K562 (cell line): ENCODE results near the gene PFKL. TPM values are rescaled to one million over a fixed set of nuclear protein-coding genes. Genes with fewer than 3 reads are reported as not detected.

Experiments
- ATAC-seq: fragments of 200-7000 bp; cut with Tn5 transposase; 3 replicates; pipeline ENCODE4 v1.9.1; 2020; ENCODE audit warnings: moderate library complexity
- BruUV-seq: library from RNA; stranded (reverse); fragments of 400-500 nt; replicated peaks from 2 replicates; lab custom pipeline; 2021; lab: Mats Ljungman, UMichigan
- CTCF ChIA-PET: fragments of 300-600 bp; formaldehyde crosslinking; extraction: SDS; loops from one replicate; lab custom pipeline; 2021; ENCODE audit warnings: low intra/inter-chr PET ratio; lab: Yijun Ruan, JAX
- POLR2A ChIA-PET: fragments of 300-600, 350-650 bp; sonication (Branson Sonifier 250); formaldehyde crosslinking; extraction: SDS; loops from one replicate; lab custom pipeline; 2021; ENCODE audit warnings: antibody characterized with exemption, inconsistent platforms; lab: Yijun Ruan, JAX
- DNase-seq, 4 experiments: peaks; one replicate each; pipeline versions ENCODE4 v3.0.0 to v3.0.0-alpha.2; 2011 to 2018; ENCODE audit warnings: low spot score in 3 of 4, mixed read lengths in 3 of 4; ENCODE audit errors: extremely low read depth in 1 of 4
- FAIRE-seq: peaks from 2 replicates; lab custom pipeline; 2011; peaks lifted over from hg19 to GRCh38; lab: Jason Lieb, UNC
- H2AFZ ChIP-seq: 2 replicates; pipeline ENCODE4 v1.6.0; 2011; ENCODE audit warnings: low read depth, low read length, control low read depth, inconsistent platforms
- H3K27ac ChIP-seq: fragments of 200-600 bp; 3 replicates; pipeline ENCODE4 v1.8.0; 2011; ENCODE audit warnings: low read depth, mild to moderate bottlenecking, control low read depth, inconsistent platforms, low read length, moderate library complexity, mixed read lengths; ENCODE audit errors: extremely low read depth
- H3K27me3 ChIP-seq, 2 experiments: fragments of 300-600 bp in 1 of 2; 2 replicates in 1 of 2; 3 replicates in 1 of 2; pipeline versions ENCODE4 v1.6.0 to v1.8.0; 2011; ENCODE audit warnings: inconsistent platforms in 2 of 2, low read length in 2 of 2, mild to moderate bottlenecking in 1 of 2, mixed read lengths in 1 of 2, moderate library complexity in 1 of 2; ENCODE audit not compliant: control insufficient read depth in 2 of 2, insufficient read depth in 2 of 2
- H3K36me3 ChIP-seq: fragments of 300-600 bp; 3 replicates; pipeline ENCODE4 v1.8.0; 2011; ENCODE audit warnings: mild to moderate bottlenecking, low read length, inconsistent platforms; ENCODE audit not compliant: control insufficient read depth, insufficient read depth
- H3K4me1 ChIP-seq, 2 experiments: fragments of 200-600 bp in 1 of 2; replicated peaks in 1 of 2; 2 replicates in 1 of 2; 3 replicates in 1 of 2; pipeline versions ENCODE4 v1.5.1 to v1.8.0; 2011; ENCODE audit warnings: inconsistent platforms in 2 of 2, low read length in 2 of 2, mild to moderate bottlenecking in 1 of 2, mixed read lengths in 1 of 2, moderate library complexity in 1 of 2; ENCODE audit not compliant: control insufficient read depth in 2 of 2, insufficient read depth in 2 of 2
- H3K4me2 ChIP-seq: 2 replicates; pipeline ENCODE4 v1.6.1; 2011; ENCODE audit warnings: low read length, control low read depth, inconsistent platforms, mixed read lengths; ENCODE audit not compliant: insufficient read depth
- H3K4me3 ChIP-seq: fragments of 200-600 bp; sonication (generic), shearing (Covaris generic); 2 replicates; pipeline ENCODE4 v1.5.1; 2016; ENCODE audit warnings: control low read depth, inconsistent platforms
- H3K79me2 ChIP-seq: fragments of 200-600 bp; 3 replicates; pipeline ENCODE4 v1.8.0; 2011; ENCODE audit warnings: low read length, inconsistent platforms; ENCODE audit not compliant: control insufficient read depth, insufficient read depth
- H3K9ac ChIP-seq, 2 experiments: 2 replicates each; pipeline versions ENCODE4 v1.6.0 to v1.6.1; 2011; ENCODE audit warnings: low read depth in 2 of 2, low read length in 2 of 2, control low read depth in 1 of 2, inconsistent platforms in 1 of 2, mild to moderate bottlenecking in 1 of 2, mixed read lengths in 1 of 2; ENCODE audit not compliant: insufficient read depth in 1 of 2
- H3K9me1 ChIP-seq: one replicate; pipeline ENCODE4 v1.6.0; 2011; ENCODE audit warnings: inconsistent platforms, mild to moderate bottlenecking, low read length, moderate library complexity; ENCODE audit not compliant: control insufficient read depth, insufficient read depth
- H3K9me3 ChIP-seq: replicated peaks from 2 replicates; pipeline ENCODE4 v1.5.1; 2011; ENCODE audit warnings: low read depth, low read length, inconsistent platforms; ENCODE audit not compliant: control insufficient read depth, insufficient read depth
- H4K20me1 ChIP-seq: replicated peaks from 2 replicates; pipeline ENCODE4 v1.6.1; 2011; ENCODE audit warnings: low read length, inconsistent platforms, mixed read lengths; ENCODE audit not compliant: control insufficient read depth, insufficient read depth
- CCAR2 ChIP-seq: fragments of 200-400 bp; formaldehyde crosslinking; IDR thresholded peaks from 2 replicates; pipeline ENCODE4 v1.6.1; 2017; ENCODE audit warnings: mild to moderate bottlenecking, low read depth, low read length
- DLX4 ChIP-seq: fragments of 250-450 bp; sonication (Bioruptor Pico); IDR thresholded peaks from 2 replicates; pipeline ENCODE4 v1.6.1; 2021; ENCODE audit warnings: mild to moderate bottlenecking
- SAFB2 ChIP-seq: fragments of 200-400 bp; formaldehyde crosslinking; IDR thresholded peaks from 2 replicates; pipeline ENCODE4 v1.6.1; 2018; ENCODE audit warnings: borderline replicate concordance, low read length, low read depth, moderate library complexity; ENCODE audit not compliant: severe bottlenecking
- TSC22D4 ChIP-seq: fragments of 450-650 bp; IDR thresholded peaks from 2 replicates; pipeline ENCODE4 v1.6.1; 2016; ENCODE audit warnings: missing genetic modification characterization, missing biosample characterization, control low read depth
- ZBTB43 ChIP-seq: sonication (generic); formaldehyde crosslinking; IDR thresholded peaks from 2 replicates; pipeline ENCODE4 v1.8.0; 2023; ENCODE audit warnings: mild to moderate bottlenecking, missing genetic modification reagents
- ZNF133 ChIP-seq: fragments of 250-450 bp; sonication (Bioruptor Pico); IDR thresholded peaks from 2 replicates; pipeline ENCODE4 v1.4.0; 2020; ENCODE audit warnings: mild to moderate bottlenecking
- ZNF175 ChIP-seq: fragments of 200-800 bp; sonication (Bioruptor generic); IDR thresholded peaks from 2 replicates; pipeline ENCODE4 v1.6.1; 2016; ENCODE audit warnings: low read depth, mild to moderate bottlenecking, missing genetic modification characterization, missing compliant biosample characterization
- WGBS: fragments of 100-300 bp; shearing (Covaris generic); methylation state at CpG from one replicate; pipeline ENCODE4 v1.1.6; 2016; ENCODE audit warnings: low coverage, mixed read lengths; ENCODE audit not compliant: insufficient coverage; ENCODE audit errors: missing lambda C conversion rate; 5-methylcytosine and 5-hydroxymethylcytosine counted together
- in situ Hi-C: fragments of 300-500 bp; cut with MboI; formaldehyde crosslinking; loops from 4 replicates; pipeline ENCODE4 v1.15.0; 2018; ENCODE audit warnings: inconsistent platforms, mixed read lengths
- intact Hi-C: fragments of 100-400 bp; cut with micrococcal nuclease; formaldehyde crosslinking; loops from 2 replicates; pipeline ENCODE4 v1.14.2; 2022
- polyA plus RNA-seq, 8 experiments: library from polyadenylated mRNA; depleted of rRNA in 4 of 8; stranded (reverse) in 5 of 8; unstranded in 3 of 8; fragments of >200 nt; fragmentation: Nextera tagmentation in 2 of 8; fragmentation: Illumina TruSeq in 1 of 8; extraction: Ambion mirVana in 2 of 8; extraction: Trizol in 1 of 8; gene quantifications; 2 replicates each; pipeline versions ENCODE4 v1.2.1 to v1.2.3, GENCODE V29; 2011 to 2014; ENCODE audit warnings: inconsistent platforms in 1 of 8, missing spikeins in 1 of 8
- total RNA-seq, 7 experiments: library from RNA; depleted of rRNA in 6 of 7; stranded (reverse); fragments of >200 nt in 6 of 7; fragmentation: Illumina TruSeq in 2 of 7; extraction: Trizol in 2 of 7; gene quantifications; 2 replicates each; pipeline versions ENCODE4 v1.2.1 to v1.2.3, GENCODE V29; 2011 to 2021; ENCODE audit warnings: low replicate concordance in 1 of 7

The PFKL gene
- total and polyA plus RNA-seq, 9 of the 15 experiments (the other 6 are each of a cell fraction or from before 2014, with no cell fraction given): 1.1 to 124 (median 45.6) TPM

- no peak overlapping the region for H2AFZ ChIP-seq
- in situ Hi-C loops: no loop called here
These were observed 60.3 kb downstream of the PFKL start for GRCh38 chr21:44360159-44360558.

More at GRCh38 chr21:44360159-44360558, 60.3 kb downstream of the PFKL start:
- intact Hi-C loops: no loop called here
- 3% methylated on average over 8 of the region's 8 CpGs for WGBS
- H3K9me3 ChIP-seq: peaks cover 1% of the 10 kb centered on the region; the same call in 1 of the 2 replicates
- CTCF ChIA-PET: no interaction called here
- H4K20me1 ChIP-seq: no peaks in the 10 kb centered on the region
- no peak overlapping the region for H3K9ac ChIP-seq
- H3K4me2 ChIP-seq: no peak overlapping the region
- 0 out of 3 replicates have a peak, but pooled peaks have one; percentile 23 for ATAC-seq
- H3K79me2 ChIP-seq: no peaks in the 10 kb centered on the region
- H3K27me3 ChIP-seq: peaks cover 32 to 73% of the 10 kb centered on the region in 2 experiments
- no peak overlapping the region for H3K4me3 ChIP-seq
- H3K27ac ChIP-seq: no peak overlapping the region
- no peak for TF ChIP-seq DLX4
- no peak for TF ChIP-seq SAFB2
- TF ChIP-seq ZNF175: no peak
- TF ChIP-seq TSC22D4 (tag): no peak
- no peak for TF ChIP-seq ZNF133 (CRISPR knock-in tag)
- TF ChIP-seq ZBTB43: no peak
- no peak for TF ChIP-seq CCAR2
- no peak for DNase-seq
- no peak for FAIRE-seq
- H3K9me1 ChIP-seq: no peaks in the 10 kb centered on the region
- POLR2A ChIA-PET: interaction anchor here (0.9 to 1.2 kb wide), 2 partner anchors 13 to 124 kb away, joined by 3 to 4 read pairs; no protein-coding TSS in a partner anchor
- H3K4me1 ChIP-seq: 0 out of 5 replicates have a peak, but pooled peaks cover 0 to 3% of the 10 kb centered on the region in 2 experiments
- BruUV-seq: no TSS peak
- H3K36me3 ChIP-seq: no peaks in the 10 kb centered on the region
